ENCODE results near the gene TCP11.

DNA sequence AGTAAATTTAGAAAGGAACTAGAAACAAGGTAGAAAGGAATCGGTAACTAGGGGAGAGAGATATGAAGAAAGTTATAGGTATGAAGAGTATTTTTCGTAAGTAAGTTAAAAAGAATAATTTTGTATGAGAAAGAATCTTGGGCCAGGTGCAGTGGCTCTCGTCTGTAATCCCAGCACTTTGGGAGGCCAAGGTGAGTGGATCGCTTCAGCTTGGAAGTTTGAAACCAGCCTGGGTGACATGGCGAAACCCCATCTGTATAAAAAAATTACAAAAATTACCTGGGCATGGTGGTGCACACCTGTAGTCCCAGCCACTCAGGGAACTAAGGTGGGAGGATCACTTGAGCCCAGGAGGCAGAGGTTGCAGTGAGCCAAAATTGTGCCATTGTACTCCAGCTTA is 42.0 kb downstream of the TCP11 start:
- TF ChIP-seq RAD21 (IDR thresholded peaks at IDR 0.05; ENCODE audit: low read length), result no peak
- TF ChIP-seq TEAD4 (IDR thresholded peaks at IDR 0.05; ENCODE audit: borderline replicate concordance, insufficient read depth), result no peak
- no peak for TF ChIP-seq GABPA (IDR thresholded peaks at IDR 0.05; ENCODE audit: low read depth)
- TF ChIP-seq, protein P1, sequence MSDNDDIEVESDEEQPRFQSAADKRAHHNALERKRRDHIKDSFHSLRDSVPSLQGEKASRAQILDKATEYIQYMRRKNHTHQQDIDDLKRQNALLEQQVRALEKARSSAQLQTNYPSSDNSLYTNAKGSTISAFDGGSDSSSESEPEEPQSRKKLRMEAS (IDR thresholded peaks at IDR 0.05; ENCODE audit: low read depth), result no peak
- TF ChIP-seq EZH2phosphoT487 (IDR thresholded peaks at IDR 0.05; ENCODE audit: borderline replicate concordance, low read depth), result no peak
- TF ChIP-seq, protein P2, sequence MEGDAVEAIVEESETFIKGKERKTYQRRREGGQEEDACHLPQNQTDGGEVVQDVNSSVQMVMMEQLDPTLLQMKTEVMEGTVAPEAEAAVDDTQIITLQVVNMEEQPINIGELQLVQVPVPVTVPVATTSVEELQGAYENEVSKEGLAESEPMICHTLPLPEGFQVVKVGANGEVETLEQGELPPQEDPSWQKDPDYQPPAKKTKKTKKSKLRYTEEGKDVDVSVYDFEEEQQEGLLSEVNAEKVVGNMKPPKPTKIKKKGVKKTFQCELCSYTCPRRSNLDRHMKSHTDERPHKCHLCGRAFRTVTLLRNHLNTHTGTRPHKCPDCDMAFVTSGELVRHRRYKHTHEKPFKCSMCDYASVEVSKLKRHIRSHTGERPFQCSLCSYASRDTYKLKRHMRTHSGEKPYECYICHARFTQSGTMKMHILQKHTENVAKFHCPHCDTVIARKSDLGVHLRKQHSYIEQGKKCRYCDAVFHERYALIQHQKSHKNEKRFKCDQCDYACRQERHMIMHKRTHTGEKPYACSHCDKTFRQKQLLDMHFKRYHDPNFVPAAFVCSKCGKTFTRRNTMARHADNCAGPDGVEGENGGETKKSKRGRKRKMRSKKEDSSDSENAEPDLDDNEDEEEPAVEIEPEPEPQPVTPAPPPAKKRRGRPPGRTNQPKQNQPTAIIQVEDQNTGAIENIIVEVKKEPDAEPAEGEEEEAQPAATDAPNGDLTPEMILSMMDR (IDR thresholded peaks at IDR 0.05), result no peak
- no peak for TF ChIP-seq FOXM1 (IDR thresholded peaks at IDR 0.05; ENCODE audit: low read depth)
- TF ChIP-seq RCOR1 (IDR thresholded peaks at IDR 0.05; ENCODE audit: low read length), result no peak
- TF ChIP-seq CHD2 (IDR thresholded peaks at IDR 0.05; ENCODE audit: low read length, partially characterized antibody), result no peak
- TF ChIP-seq YY1 (IDR thresholded peaks at IDR 0.05; ENCODE audit: low read depth), result no peak
- TF ChIP-seq, protein P3, sequence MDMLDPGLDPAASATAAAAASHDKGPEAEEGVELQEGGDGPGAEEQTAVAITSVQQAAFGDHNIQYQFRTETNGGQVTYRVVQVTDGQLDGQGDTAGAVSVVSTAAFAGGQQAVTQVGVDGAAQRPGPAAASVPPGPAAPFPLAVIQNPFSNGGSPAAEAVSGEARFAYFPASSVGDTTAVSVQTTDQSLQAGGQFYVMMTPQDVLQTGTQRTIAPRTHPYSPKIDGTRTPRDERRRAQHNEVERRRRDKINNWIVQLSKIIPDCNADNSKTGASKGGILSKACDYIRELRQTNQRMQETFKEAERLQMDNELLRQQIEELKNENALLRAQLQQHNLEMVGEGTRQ (IDR thresholded peaks at IDR 0.05; ENCODE audit: borderline replicate concordance, low read depth, low read length), result no peak
- no peak for TF ChIP-seq POLR2AphosphoS5 (IDR thresholded peaks at IDR 0.05; ENCODE audit: low read depth, low read length)
- TF ChIP-seq RXRA (IDR thresholded peaks at IDR 0.05; ENCODE audit: borderline replicate concordance, low read depth), result no peak
- no peak for TF ChIP-seq NFIC (IDR thresholded peaks at IDR 0.05; ENCODE audit: borderline replicate concordance)

Measured in SK-N-SH (cell line).